GM06990 (cell line): Measurements from ENCODE around the gene VANGL1.

Experiments used
- DNase-seq: peaks from one replicate; pipeline ENCODE4 v3.0.0-alpha.2; 2011; ENCODE audit not compliant: insufficient read length; ENCODE audit errors: extremely low read depth
- H3K27me3 ChIP-seq: replicated peaks from 2 replicates; pipeline ENCODE4 v1.6.0; 2011; ENCODE audit warnings: low read length; ENCODE audit not compliant: control insufficient read depth, insufficient read depth
- H3K36me3 ChIP-seq: 2 replicates; pipeline ENCODE4 v1.5.1; 2011; ENCODE audit warnings: low read length; ENCODE audit not compliant: control insufficient read depth, insufficient read depth
- H3K4me3 ChIP-seq: replicated peaks from 2 replicates; pipeline ENCODE4 v1.5.1; 2011; ENCODE audit warnings: low read depth, mild to moderate bottlenecking, control low read depth, low read length
- CTCF ChIP-seq: IDR thresholded peaks from 2 replicates; pipeline ENCODE4 v1.5.1; 2011; ENCODE audit warnings: low read length, control low read depth, mild to moderate bottlenecking, inconsistent platforms; ENCODE audit not compliant: insufficient read depth, poor library complexity, severe bottlenecking

Gene VANGL1

DNA sequence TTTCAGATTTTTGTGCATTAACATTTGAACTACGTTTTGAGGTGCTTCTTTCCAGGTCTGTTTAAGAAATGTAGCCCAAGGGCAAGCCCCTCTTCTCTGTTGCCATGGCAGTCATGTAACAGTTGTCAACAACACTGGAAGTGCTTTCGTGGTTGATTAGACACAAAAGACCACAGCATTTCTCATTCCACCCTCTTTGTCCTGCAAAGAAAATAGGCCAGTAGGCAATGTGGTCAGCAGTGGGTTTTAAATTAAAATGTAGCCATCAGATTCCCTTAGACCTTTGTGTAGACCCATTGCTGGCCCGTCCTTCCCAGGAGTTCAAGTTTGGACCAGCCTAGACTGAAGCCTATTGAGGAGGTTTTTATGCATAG lies 35.4 kb downstream of the VANGL1 start:
- no peak for TF ChIP-seq CTCF
- no peak overlapping the region for H3K4me3 ChIP-seq
- H3K27me3 ChIP-seq: no peaks in the 10 kb centered on the region
- no peaks in the 10 kb centered on the region for H3K36me3 ChIP-seq
- no peak for DNase-seq

- no peak for DNase-seq
- no peaks in the 10 kb centered on the region for H3K36me3 ChIP-seq
- TF ChIP-seq CTCF: peak; percentile 30
- no peaks in the 10 kb centered on the region for H3K27me3 ChIP-seq
- no peak overlapping the region for H3K4me3 ChIP-seq
These were observed 35.8 kb downstream of the VANGL1 start for GRCh38 chr1:115677565-115677964.

GRCh38 chr1:115678141-115678540 lies 36.4 kb downstream of the VANGL1 start:
- H3K36me3 ChIP-seq: no peaks in the 10 kb centered on the region
- no peak for DNase-seq

GRCh38 chr1:115679141-115679611 lies 37.4 kb downstream of the VANGL1 start:
- H3K27me3 ChIP-seq: no peaks in the 10 kb centered on the region
- H3K4me3 ChIP-seq: no peak overlapping the region
- no peak for DNase-seq
- no peak for TF ChIP-seq CTCF
- no peaks in the 10 kb centered on the region for H3K36me3 ChIP-seq

More at GRCh38 chr1:115678141-115678540, 36.4 kb downstream of the VANGL1 start:
- Histone ChIP-seq H3K4me3 (no peak overlapping the region), H3K27me3 (no peaks in the 10 kb centered on the region)
- no peak for TF ChIP-seq CTCF

- no peak for TF ChIP-seq CTCF
- Histone ChIP-seq H3K4me3 (no peak overlapping the region), H3K36me3 (peaks cover 3% of the 10 kb centered on the region), H3K27me3 (no peaks in the 10 kb centered on the region)
- no peak for DNase-seq
These were observed 39.0 kb downstream of the VANGL1 start for GRCh38 chr1:115680730-115681111.

DNA sequence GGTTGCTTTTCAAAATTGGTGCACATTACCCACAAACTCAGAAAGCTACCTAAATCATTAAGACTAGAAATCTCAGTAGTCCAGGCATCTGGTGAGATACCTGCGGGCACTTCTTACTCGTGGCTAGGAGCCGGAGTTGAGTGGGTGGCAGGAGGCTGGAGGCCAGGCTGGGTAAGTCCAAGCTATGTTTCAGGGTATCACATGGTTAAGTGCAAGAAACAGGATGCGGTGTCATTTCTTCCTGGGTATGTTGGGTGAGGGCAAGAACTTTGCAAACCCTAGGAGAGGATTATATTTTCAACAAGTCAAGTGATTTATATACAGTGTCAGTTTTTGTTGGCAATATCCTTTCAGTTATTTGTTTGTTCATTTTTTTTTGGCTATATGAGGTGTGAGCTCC lies 41.0 kb downstream of the VANGL1 start:
- Histone ChIP-seq H3K27me3 (no peaks in the 10 kb centered on the region), H3K4me3 (no peak overlapping the region), H3K36me3 (peaks cover 3% of the 10 kb centered on the region)
- TF ChIP-seq CTCF: no peak
- no peak for DNase-seq
